Caco-2 (cell line): ENCODE measurements around the gene COL6A2. TPM values are rescaled to one million over a fixed set of nuclear protein-coding genes. Genes with fewer than 3 reads are reported as not detected.

Experiments used
- BruUV-seq: library from RNA; stranded (reverse); fragments of 400-500 nt; replicated peaks from 2 replicates; lab custom pipeline; 2021; lab: Mats Ljungman, UMichigan
- CTCF ChIA-PET: fragments of 300-600 bp; sonication (Branson Sonifier 250); formaldehyde crosslinking; loops from one replicate; lab custom pipeline; 2022; ENCODE audit warnings: antibody characterized with exemption; lab: Charles Lee
- POLR2A ChIA-PET: fragments of 300-600 bp; sonication (Branson Sonifier 250); formaldehyde crosslinking; loops from one replicate; lab custom pipeline; 2022; ENCODE audit warnings: antibody characterized with exemption; lab: Charles Lee
- DNase-seq, 2 experiments: peaks; one replicate each; pipeline versions ENCODE4 v3.0.0 to v3.0.0-alpha.2; 2020 to 2022
- H3K27me3 ChIP-seq: replicated peaks from 2 replicates; pipeline ENCODE4 v1.6.0; 2011; ENCODE audit warnings: low read length; ENCODE audit not compliant: control insufficient read depth, insufficient read depth
- H3K36me3 ChIP-seq: 2 replicates; pipeline ENCODE4 v1.5.1; 2011; ENCODE audit warnings: low read length; ENCODE audit not compliant: control insufficient read depth, insufficient read depth
- H3K4me1 ChIP-seq: fragments of 250-450 bp; sonication (Bioruptor Pico); 2 replicates; pipeline ENCODE4 v1.5.1; 2020; ENCODE audit warnings: mild to moderate bottlenecking
- H3K4me3 ChIP-seq: 2 replicates; pipeline ENCODE4 v1.5.1; 2011; ENCODE audit warnings: low read depth, mild to moderate bottlenecking, control low read depth, low read length
- H3K9me3 ChIP-seq: fragments of 250-450 bp; sonication (Bioruptor Pico); 2 replicates; pipeline ENCODE4 v1.5.1; 2020; ENCODE audit warnings: mild to moderate bottlenecking, moderate library complexity
- H3K27ac Mint-ChIP-seq: one replicate; pipeline ENCODE4 v1.8.0; 2022; ENCODE audit warnings: mixed read lengths; ENCODE audit not compliant: unreplicated experiment
- H3K27me3 Mint-ChIP-seq: one replicate; pipeline ENCODE4 v1.8.0; 2022; ENCODE audit warnings: mixed read lengths; ENCODE audit not compliant: insufficient read depth, unreplicated experiment
- H3K36me3 Mint-ChIP-seq: one replicate; pipeline ENCODE4 v1.8.0; 2022; ENCODE audit warnings: mild to moderate bottlenecking, mixed read lengths; ENCODE audit not compliant: insufficient read depth, unreplicated experiment
- H3K4me1 Mint-ChIP-seq: one replicate; pipeline ENCODE4 v1.8.0; 2022; ENCODE audit warnings: low read depth, mixed read lengths; ENCODE audit not compliant: unreplicated experiment
- H3K4me3 Mint-ChIP-seq: one replicate; pipeline ENCODE4 v1.8.0; 2022; ENCODE audit warnings: mild to moderate bottlenecking, moderate library complexity, mixed read lengths; ENCODE audit not compliant: unreplicated experiment
- H3K9me3 Mint-ChIP-seq: one replicate; pipeline ENCODE4 v1.8.0; 2022; ENCODE audit warnings: mixed read lengths; ENCODE audit not compliant: unreplicated experiment
- CTCF ChIP-seq, 2 experiments: fragments of 200-600 bp in 1 of 2; IDR thresholded peaks; 1 replicate in 1 of 2; 2 replicates in 1 of 2; pipeline versions ENCODE4 v1.5.1 to v1.8.0; 2011 to 2022; ENCODE audit warnings: antibody characterized with exemption in 1 of 2, control low read depth in 1 of 2, inconsistent platforms in 1 of 2, low read depth in 1 of 2, low read length in 1 of 2, mild to moderate bottlenecking in 1 of 2, moderate library complexity in 1 of 2; ENCODE audit not compliant: insufficient read depth in 1 of 2, severe bottlenecking in 1 of 2, unreplicated experiment in 1 of 2
- intact Hi-C: fragments of 100-400 bp; cut with micrococcal nuclease; formaldehyde crosslinking; loops from one replicate; pipeline ENCODE4 v1.10.0; 2022; ENCODE audit not compliant: unreplicated experiment
- total RNA-seq: library from RNA; stranded (reverse); gene quantifications from 2 replicates; pipeline ENCODE4 v1.2.3, GENCODE V29; 2022

The COL6A2 gene
- total RNA-seq, 1 experiment from 2014 or later, result 8.8 TPM

GRCh38 chr21:46098303-46099141, 610 bp downstream of the COL6A2 start:
- peaks cover 14% of the 10 kb centered on the region; the same call in 1 of the 2 replicates for H3K9me3 ChIP-seq
- peak overlapping the region; percentile 50 for H3K4me3 ChIP-seq
- peak in 1 of 2 experiments; percentile 19 for DNase-seq
- no peaks in the 10 kb centered on the region for H3K36me3 ChIP-seq
- POLR2A ChIA-PET, result no interaction called here
- no peak for TF ChIP-seq CTCF (IDR thresholded peaks at IDR 0.05; ENCODE audit: insufficient read depth in 1 of 2, low read depth in 1 of 2, low read length in 1 of 2, severe bottlenecking in 1 of 2, unreplicated experiment in 1 of 2)
- no peaks in the 10 kb centered on the region for H3K36me3 Mint-ChIP-seq
- H3K27ac Mint-ChIP-seq, result no peak overlapping the region
- H3K27me3 ChIP-seq, result no peaks in the 10 kb centered on the region; the same call in 1 of the 2 replicates
- no TSS peak for BruUV-seq
- CTCF ChIA-PET, result interaction anchor here (1.4 kb wide), 1 partner anchor 125 kb away, joined by 3 read pairs; no protein-coding TSS in a partner anchor
- H3K4me1 Mint-ChIP-seq, result no peaks in the 10 kb centered on the region
- intact Hi-C loops, result loop anchor here (5.0 kb wide), 1 partner anchor 126 kb away; no protein-coding TSS in a partner anchor
- H3K27me3 Mint-ChIP-seq, result peaks cover 6% of the 10 kb centered on the region
- H3K9me3 Mint-ChIP-seq, result peaks cover 14% of the 10 kb centered on the region
- H3K4me3 Mint-ChIP-seq, result peak overlapping the region; percentile 39
- H3K4me1 ChIP-seq, result no peaks in the 10 kb centered on the region

GRCh38 chr21:46099476-46099875, 1.6 kb downstream of the COL6A2 start:
- Histone ChIP-seq H3K27me3 (no peaks in the 10 kb centered on the region; the same call in 1 of the 2 replicates), H3K4me3 (no peak overlapping the region), H3K4me1 (no peaks in the 10 kb centered on the region), H3K9me3 (peaks cover 14% of the 10 kb centered on the region; the same call in 1 of the 2 replicates), H3K36me3 (no peaks in the 10 kb centered on the region)
- no peaks in the 10 kb centered on the region for H3K4me1 Mint-ChIP-seq
- POLR2A ChIA-PET, result no interaction called here
- no peak overlapping the region for H3K27ac Mint-ChIP-seq
- peak in 1 of 2 experiments; percentile 35 for DNase-seq
- no peak overlapping the region for H3K4me3 Mint-ChIP-seq
- intact Hi-C loops, result loop anchor here (5.0 kb wide), 1 partner anchor 127 kb away; no protein-coding TSS in a partner anchor
- CTCF ChIA-PET, result interaction anchor here (1.4 kb wide), 1 partner anchor 126 kb away, joined by 3 read pairs; no protein-coding TSS in a partner anchor
- TF ChIP-seq CTCF (IDR thresholded peaks at IDR 0.05; ENCODE audit: insufficient read depth in 1 of 2, low read depth in 1 of 2, low read length in 1 of 2, severe bottlenecking in 1 of 2, unreplicated experiment in 1 of 2), result no peak
- BruUV-seq, result no TSS peak
- H3K36me3 Mint-ChIP-seq, result no peaks in the 10 kb centered on the region
- peaks cover 12% of the 10 kb centered on the region for H3K27me3 Mint-ChIP-seq
- H3K9me3 Mint-ChIP-seq, result peaks cover 24% of the 10 kb centered on the region

- H3K27me3 Mint-ChIP-seq, result peaks cover 12% of the 10 kb centered on the region
- H3K27me3 ChIP-seq, result no peaks in the 10 kb centered on the region; the same call in 1 of the 2 replicates
- intact Hi-C loops, result no loop called here
- H3K27ac Mint-ChIP-seq, result no peak overlapping the region
- no peak overlapping the region for H3K4me3 Mint-ChIP-seq
- H3K4me3 ChIP-seq, result no peak overlapping the region
- no peak for TF ChIP-seq CTCF (IDR thresholded peaks at IDR 0.05; ENCODE audit: insufficient read depth in 1 of 2, low read depth in 1 of 2, low read length in 1 of 2, severe bottlenecking in 1 of 2, unreplicated experiment in 1 of 2)
- H3K9me3 Mint-ChIP-seq, result peaks cover 27% of the 10 kb centered on the region
- POLR2A ChIA-PET, result no interaction called here
- no peaks in the 10 kb centered on the region for H3K36me3 Mint-ChIP-seq
- DNase-seq, result no peak
- no peaks in the 10 kb centered on the region for H3K4me1 ChIP-seq
- BruUV-seq, result no TSS peak
- no peaks in the 10 kb centered on the region for H3K4me1 Mint-ChIP-seq
- H3K36me3 ChIP-seq, result no peaks in the 10 kb centered on the region
- CTCF ChIA-PET, result interaction anchor here (1.4 kb wide), 1 partner anchor 126 kb away, joined by 3 read pairs; no protein-coding TSS in a partner anchor
- peaks cover 14% of the 10 kb centered on the region; the same call in 1 of the 2 replicates for H3K9me3 ChIP-seq
Observed at GRCh38 chr21:46100020-46100419, 2.1 kb downstream of the COL6A2 start.
